ENCODE measurements around the gene ARHGAP18. TPM values are rescaled to one million over a fixed set of nuclear protein-coding genes. Genes with fewer than 3 reads are reported as not detected.

The ARHGAP18 gene
- total and polyA plus RNA-seq, 4 donors: 1.6 to 8.0 (median 3.0) TPM

DNA sequence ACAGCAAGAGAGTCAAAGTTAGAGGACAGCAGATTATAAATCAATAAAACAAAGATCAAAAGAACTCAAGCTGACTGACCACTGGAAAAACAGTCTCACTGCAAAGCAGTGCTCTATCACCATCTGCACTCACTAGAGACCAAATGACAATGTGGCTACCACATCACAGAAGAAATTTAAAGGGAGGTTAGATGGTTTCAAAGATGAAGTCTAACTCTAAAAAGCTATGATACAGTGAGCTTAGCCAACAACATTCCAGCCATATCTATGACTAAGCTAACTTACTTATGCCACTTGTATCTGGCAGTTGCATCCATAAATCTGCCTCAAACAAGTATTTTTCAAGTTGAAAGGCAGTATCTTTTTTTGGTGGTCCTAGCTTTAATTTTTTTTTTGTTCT is 68.6 kb downstream of the ARHGAP18 start:
- Histone ChIP-seq H3K36me3 (ENCODE audit: control insufficient read depth in 4 of 4, insufficient read depth in 3 of 4, low read depth in 1 of 4, low read length in 3 of 4) (peaks cover 0 to 2% (median 0%) of the 10 kb centered on the region in 4 donors), H3K9me3 (ENCODE audit: control insufficient read depth in 4 of 4, low read length in 3 of 4) (no peaks in the 10 kb centered on the region), H3K4me1 (ENCODE audit: control insufficient read depth in 4 of 4, insufficient read depth in 4 of 4, low read length in 3 of 4) (no peaks in the 10 kb centered on the region), H3K27me3 (ENCODE audit: control insufficient read depth in 4 of 4, insufficient read depth in 4 of 4, low read length in 3 of 4) (no peaks in the 10 kb centered on the region), H3K27ac (ENCODE audit: low read depth in 1 of 2, low read length in 2 of 2) (no peak overlapping the region), H3K4me3 (ENCODE audit: low read depth in 1 of 3, low read length in 3 of 3) (no peak overlapping the region), H3K9ac (ENCODE audit: low read depth in 1 of 2, low read length in 2 of 2) (no peak overlapping the region)
- TF ChIP-seq FOXA1 (IDR thresholded peaks at IDR 0.05) (no peak), RAD21 (IDR thresholded peaks at IDR 0.05) (no peak), EGR1 (IDR thresholded peaks at IDR 0.05; ENCODE audit: low read depth in 2 of 2) (no peak), TAF1 (conservative IDR thresholded peaks at IDR 0.05) (no peak), NR2F2 (IDR thresholded peaks at IDR 0.05) (no peak), RXRA (IDR thresholded peaks at IDR 0.05) (no peak), HNF4G (IDR thresholded peaks at IDR 0.05) (no peak), GABPA (IDR thresholded peaks at IDR 0.05 in 1 of 2, conservative IDR thresholded peaks at IDR 0.05 in 1 of 2) (no peak)
- TF ChIP-seq, protein P1, sequence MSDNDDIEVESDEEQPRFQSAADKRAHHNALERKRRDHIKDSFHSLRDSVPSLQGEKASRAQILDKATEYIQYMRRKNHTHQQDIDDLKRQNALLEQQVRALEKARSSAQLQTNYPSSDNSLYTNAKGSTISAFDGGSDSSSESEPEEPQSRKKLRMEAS (IDR thresholded peaks at IDR 0.05): no peak
- TF ChIP-seq, protein P2, sequence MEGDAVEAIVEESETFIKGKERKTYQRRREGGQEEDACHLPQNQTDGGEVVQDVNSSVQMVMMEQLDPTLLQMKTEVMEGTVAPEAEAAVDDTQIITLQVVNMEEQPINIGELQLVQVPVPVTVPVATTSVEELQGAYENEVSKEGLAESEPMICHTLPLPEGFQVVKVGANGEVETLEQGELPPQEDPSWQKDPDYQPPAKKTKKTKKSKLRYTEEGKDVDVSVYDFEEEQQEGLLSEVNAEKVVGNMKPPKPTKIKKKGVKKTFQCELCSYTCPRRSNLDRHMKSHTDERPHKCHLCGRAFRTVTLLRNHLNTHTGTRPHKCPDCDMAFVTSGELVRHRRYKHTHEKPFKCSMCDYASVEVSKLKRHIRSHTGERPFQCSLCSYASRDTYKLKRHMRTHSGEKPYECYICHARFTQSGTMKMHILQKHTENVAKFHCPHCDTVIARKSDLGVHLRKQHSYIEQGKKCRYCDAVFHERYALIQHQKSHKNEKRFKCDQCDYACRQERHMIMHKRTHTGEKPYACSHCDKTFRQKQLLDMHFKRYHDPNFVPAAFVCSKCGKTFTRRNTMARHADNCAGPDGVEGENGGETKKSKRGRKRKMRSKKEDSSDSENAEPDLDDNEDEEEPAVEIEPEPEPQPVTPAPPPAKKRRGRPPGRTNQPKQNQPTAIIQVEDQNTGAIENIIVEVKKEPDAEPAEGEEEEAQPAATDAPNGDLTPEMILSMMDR (IDR thresholded peaks at IDR 0.05; ENCODE audit: low read depth, low read length, missing input control): no peak
- TF ChIP-seq, protein P3, sequence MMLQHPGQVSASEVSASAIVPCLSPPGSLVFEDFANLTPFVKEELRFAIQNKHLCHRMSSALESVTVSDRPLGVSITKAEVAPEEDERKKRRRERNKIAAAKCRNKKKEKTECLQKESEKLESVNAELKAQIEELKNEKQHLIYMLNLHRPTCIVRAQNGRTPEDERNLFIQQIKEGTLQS (IDR thresholded peaks at IDR 0.05): no peak
- no peak for DNase-seq (ENCODE audit: low spot score)

DNA sequence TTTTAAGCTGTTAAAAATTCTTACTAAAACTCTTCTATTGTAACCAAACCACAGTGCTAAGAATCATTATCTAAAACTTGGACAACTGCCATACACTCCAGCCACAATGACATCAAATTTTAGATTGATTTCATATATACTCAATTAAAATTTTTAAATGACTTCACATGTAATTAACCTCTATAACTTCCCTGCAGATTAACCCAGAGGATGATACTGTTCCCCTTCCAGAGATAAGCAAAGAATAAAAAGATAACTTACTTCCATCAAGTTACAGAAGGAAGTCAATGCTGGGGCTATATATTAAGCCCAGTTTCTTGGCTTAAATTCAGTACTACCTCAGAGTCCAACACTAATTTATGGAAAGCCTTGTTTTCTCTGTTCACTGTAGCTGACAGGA is 71.3 kb downstream of the ARHGAP18 start:
- Histone ChIP-seq H3K9ac (ENCODE audit: low read depth in 1 of 2, low read length in 2 of 2) (no peak overlapping the region), H3K27ac (ENCODE audit: low read depth in 1 of 2, low read length in 2 of 2) (no peak overlapping the region), H3K9me3 (ENCODE audit: control insufficient read depth in 4 of 4, low read length in 3 of 4) (no peaks in the 10 kb centered on the region), H3K4me3 (ENCODE audit: low read depth in 1 of 3, low read length in 3 of 3) (no peak overlapping the region), H3K4me1 (ENCODE audit: control insufficient read depth in 4 of 4, insufficient read depth in 4 of 4, low read length in 3 of 4) (no peaks in the 10 kb centered on the region), H3K27me3 (ENCODE audit: control insufficient read depth in 4 of 4, insufficient read depth in 4 of 4, low read length in 3 of 4) (no peaks in the 10 kb centered on the region), H3K36me3 (ENCODE audit: control insufficient read depth in 4 of 4, insufficient read depth in 3 of 4, low read depth in 1 of 4, low read length in 3 of 4) (peaks cover 0 to 2% (median 0%) of the 10 kb centered on the region in 4 donors)
- TF ChIP-seq GABPA (IDR thresholded peaks at IDR 0.05 in 1 of 2, conservative IDR thresholded peaks at IDR 0.05 in 1 of 2) (no peak), NR2F2 (IDR thresholded peaks at IDR 0.05) (no peak), HNF4G (IDR thresholded peaks at IDR 0.05) (no peak), HNF4A (conservative IDR thresholded peaks at IDR 0.05) (no peak), FOXA1 (IDR thresholded peaks at IDR 0.05) (no peak), YY1 (IDR thresholded peaks at IDR 0.05) (no peak), JUND (IDR thresholded peaks at IDR 0.05) (no peak), RXRA (IDR thresholded peaks at IDR 0.05) (no peak), FOXA2 (IDR thresholded peaks at IDR 0.05) (no peak), EGR1 (IDR thresholded peaks at IDR 0.05; ENCODE audit: low read depth in 2 of 2) (no peak)
- TF ChIP-seq, protein P3 (IDR thresholded peaks at IDR 0.05): no peak
- TF ChIP-seq, protein P4, sequence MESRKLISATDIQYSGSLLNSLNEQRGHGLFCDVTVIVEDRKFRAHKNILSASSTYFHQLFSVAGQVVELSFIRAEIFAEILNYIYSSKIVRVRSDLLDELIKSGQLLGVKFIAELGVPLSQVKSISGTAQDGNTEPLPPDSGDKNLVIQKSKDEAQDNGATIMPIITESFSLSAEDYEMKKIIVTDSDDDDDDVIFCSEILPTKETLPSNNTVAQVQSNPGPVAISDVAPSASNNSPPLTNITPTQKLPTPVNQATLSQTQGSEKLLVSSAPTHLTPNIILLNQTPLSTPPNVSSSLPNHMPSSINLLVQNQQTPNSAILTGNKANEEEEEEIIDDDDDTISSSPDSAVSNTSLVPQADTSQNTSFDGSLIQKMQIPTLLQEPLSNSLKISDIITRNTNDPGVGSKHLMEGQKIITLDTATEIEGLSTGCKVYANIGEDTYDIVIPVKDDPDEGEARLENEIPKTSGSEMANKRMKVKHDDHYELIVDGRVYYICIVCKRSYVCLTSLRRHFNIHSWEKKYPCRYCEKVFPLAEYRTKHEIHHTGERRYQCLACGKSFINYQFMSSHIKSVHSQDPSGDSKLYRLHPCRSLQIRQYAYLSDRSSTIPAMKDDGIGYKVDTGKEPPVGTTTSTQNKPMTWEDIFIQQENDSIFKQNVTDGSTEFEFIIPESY (IDR thresholded peaks at IDR 0.05): no peak
- TF ChIP-seq, protein P2 (IDR thresholded peaks at IDR 0.05; ENCODE audit: low read depth, low read length, missing input control): no peak
- TF ChIP-seq, protein P1 (IDR thresholded peaks at IDR 0.05): no peak
- no peak for DNase-seq (ENCODE audit: low spot score)

Data from liver (tissue), 9 donors.